ENCODE data around the gene SDHA.
"Not testable (repeated sequence)": the region's sequence is repeated elsewhere in the genome, so short reads cannot be mapped to it uniquely, and the experiment has no call there.

SDHA gene

GRCh38 chr5:251538-251937 lies 33.4 kb downstream of the SDHA start:
- not testable (repeated sequence) for H3K27ac ChIP-seq; H3K9me3 ChIP-seq (ENCODE audit: severe bottlenecking); H3K27me3 ChIP-seq (ENCODE audit: insufficient read depth, low read depth, severe bottlenecking); DNase-seq; H3K4me3 ChIP-seq (ENCODE audit: low read depth, low read length)
- H3K36me3 ChIP-seq = peaks cover 25% of the 10 kb centered on the region

DNA sequence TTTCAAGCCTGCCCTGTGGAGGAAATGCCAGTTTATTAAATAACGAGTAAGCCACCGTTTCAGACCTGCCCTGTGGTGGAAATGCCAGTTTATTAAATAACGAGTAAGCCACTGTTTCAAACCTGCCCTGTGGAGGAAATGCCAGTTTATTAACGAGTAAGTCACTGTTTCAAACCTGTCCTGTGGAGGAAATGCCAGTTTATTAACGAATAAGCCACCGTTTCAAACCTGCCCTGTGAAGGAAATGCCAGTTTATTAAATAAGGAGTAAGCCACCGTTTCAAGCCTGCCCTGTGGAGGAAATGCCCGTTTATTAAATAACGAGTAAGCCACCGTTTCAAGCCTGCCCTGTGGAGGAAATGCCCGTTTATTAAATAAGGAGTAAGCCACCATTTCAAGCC lies 33.9 kb downstream of the SDHA start:
- not testable (repeated sequence) for H3K4me3 ChIP-seq (ENCODE audit: low read depth, low read length); H3K9me3 ChIP-seq (ENCODE audit: severe bottlenecking); H3K27ac ChIP-seq; H3K27me3 ChIP-seq (ENCODE audit: insufficient read depth, low read depth, severe bottlenecking); DNase-seq
- peaks cover 27% of the 10 kb centered on the region for H3K36me3 ChIP-seq

DNA sequence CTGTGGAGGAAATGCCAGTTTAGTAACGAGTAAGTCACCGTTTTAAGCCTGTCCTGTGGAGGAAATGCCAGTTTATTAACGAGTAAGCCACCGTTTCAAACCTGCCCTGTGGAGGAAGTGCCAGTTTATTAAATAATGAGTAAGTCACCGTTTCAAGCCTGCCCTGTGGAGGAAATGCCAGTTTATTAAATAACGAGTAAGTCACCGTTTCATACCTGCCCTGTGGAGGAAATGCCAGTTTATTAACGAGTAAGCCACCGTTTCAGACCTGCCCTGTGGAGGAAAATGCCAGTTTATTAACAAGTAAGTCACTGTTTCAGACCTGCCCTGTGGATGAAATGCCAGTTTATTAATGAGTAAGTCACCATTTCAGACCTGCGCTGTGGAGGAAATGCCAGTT lies 34.4 kb downstream of the SDHA start:
- Histone ChIP-seq H3K9me3 (ENCODE audit: severe bottlenecking) (no peaks in the 10 kb centered on the region), H3K27ac (no peak overlapping the region), H3K27me3 (ENCODE audit: insufficient read depth, low read depth, severe bottlenecking) (no peaks in the 10 kb centered on the region), H3K4me3 (ENCODE audit: low read depth, low read length) (no peak overlapping the region), H3K36me3 (peaks cover 30% of the 10 kb centered on the region)
- TF ChIP-seq, protein P1, sequence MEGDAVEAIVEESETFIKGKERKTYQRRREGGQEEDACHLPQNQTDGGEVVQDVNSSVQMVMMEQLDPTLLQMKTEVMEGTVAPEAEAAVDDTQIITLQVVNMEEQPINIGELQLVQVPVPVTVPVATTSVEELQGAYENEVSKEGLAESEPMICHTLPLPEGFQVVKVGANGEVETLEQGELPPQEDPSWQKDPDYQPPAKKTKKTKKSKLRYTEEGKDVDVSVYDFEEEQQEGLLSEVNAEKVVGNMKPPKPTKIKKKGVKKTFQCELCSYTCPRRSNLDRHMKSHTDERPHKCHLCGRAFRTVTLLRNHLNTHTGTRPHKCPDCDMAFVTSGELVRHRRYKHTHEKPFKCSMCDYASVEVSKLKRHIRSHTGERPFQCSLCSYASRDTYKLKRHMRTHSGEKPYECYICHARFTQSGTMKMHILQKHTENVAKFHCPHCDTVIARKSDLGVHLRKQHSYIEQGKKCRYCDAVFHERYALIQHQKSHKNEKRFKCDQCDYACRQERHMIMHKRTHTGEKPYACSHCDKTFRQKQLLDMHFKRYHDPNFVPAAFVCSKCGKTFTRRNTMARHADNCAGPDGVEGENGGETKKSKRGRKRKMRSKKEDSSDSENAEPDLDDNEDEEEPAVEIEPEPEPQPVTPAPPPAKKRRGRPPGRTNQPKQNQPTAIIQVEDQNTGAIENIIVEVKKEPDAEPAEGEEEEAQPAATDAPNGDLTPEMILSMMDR (IDR thresholded peaks at IDR 0.05; ENCODE audit: low read depth, low read length) = no peak
- no peak for DNase-seq

DNA sequence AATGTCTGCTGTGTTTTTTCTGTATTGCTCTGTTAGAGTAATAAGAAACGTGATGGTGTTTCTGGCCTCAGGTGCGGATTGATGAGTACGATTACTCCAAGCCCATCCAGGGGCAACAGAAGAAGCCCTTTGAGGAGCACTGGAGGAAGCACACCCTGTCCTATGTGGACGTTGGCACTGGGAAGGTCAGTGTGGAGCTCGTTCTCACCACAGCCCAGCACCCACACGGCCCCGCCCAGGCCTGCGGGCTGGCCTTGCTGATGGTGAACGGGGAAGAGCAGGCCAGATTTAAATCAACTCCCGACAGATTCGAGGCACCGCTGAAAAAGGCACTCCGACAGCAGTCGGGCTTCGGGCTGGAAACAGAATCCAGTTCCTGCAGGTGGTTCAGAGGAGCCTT lies 36.2 kb downstream of the SDHA start:
- DNase-seq = not testable (repeated sequence)
- H3K36me3 ChIP-seq = peaks cover 19% of the 10 kb centered on the region

DNA sequence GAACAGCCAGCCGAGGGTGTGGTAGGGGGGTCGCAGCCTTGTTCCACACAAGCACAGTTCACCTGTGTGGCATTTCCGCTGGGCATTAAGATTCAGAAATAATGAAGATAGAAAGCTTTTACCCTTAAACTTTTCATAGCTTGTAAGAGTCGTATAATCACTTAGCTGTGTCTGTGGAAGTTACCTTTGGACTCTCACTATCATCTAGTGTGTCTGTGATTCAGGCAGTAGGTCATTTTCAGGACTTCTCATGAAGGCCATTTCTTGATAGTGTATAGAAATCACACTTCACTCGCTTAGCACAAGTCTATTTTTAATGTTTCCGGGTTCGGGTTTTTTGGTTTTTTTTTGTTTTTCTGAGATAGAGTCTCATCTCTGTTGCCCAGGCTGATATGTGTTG lies 37.0 kb downstream of the SDHA start:
- not testable (repeated sequence) for H3K27me3 ChIP-seq (ENCODE audit: insufficient read depth, low read depth, severe bottlenecking); H3K4me3 ChIP-seq (ENCODE audit: low read depth, low read length); H3K9me3 ChIP-seq (ENCODE audit: severe bottlenecking); H3K27ac ChIP-seq; DNase-seq
- peaks cover 19% of the 10 kb centered on the region for H3K36me3 ChIP-seq

More for the DNA sequence above, 36.2 kb downstream of the SDHA start:
- not testable (repeated sequence) for H3K27ac ChIP-seq; H3K9me3 ChIP-seq (ENCODE audit: severe bottlenecking); H3K4me3 ChIP-seq (ENCODE audit: low read depth, low read length); H3K27me3 ChIP-seq (ENCODE audit: insufficient read depth, low read depth, severe bottlenecking)

DNA sequence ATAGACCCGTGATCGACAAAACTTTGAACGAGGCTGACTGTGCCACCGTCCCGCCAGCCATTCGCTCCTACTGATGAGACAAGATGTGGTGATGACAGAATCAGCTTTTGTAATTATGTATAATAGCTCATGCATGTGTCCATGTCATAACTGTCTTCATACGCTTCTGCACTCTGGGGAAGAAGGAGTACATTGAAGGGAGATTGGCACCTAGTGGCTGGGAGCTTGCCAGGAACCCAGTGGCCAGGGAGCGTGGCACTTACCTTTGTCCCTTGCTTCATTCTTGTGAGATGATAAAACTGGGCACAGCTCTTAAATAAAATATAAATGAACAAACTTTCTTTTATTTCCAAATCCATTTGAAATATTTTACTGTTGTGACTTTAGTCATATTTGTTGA lies 38.2 kb downstream of the SDHA start:
- H3K36me3 ChIP-seq = peaks cover 18% of the 10 kb centered on the region
- H3K27ac ChIP-seq; H3K4me3 ChIP-seq (ENCODE audit: low read depth, low read length); H3K27me3 ChIP-seq (ENCODE audit: insufficient read depth, low read depth, severe bottlenecking); H3K9me3 ChIP-seq (ENCODE audit: severe bottlenecking); DNase-seq: not testable (repeated sequence)

- Histone ChIP-seq H3K36me3 (peaks cover 16% of the 10 kb centered on the region), H3K4me3 (ENCODE audit: low read depth, low read length) (no peak overlapping the region), H3K27me3 (ENCODE audit: insufficient read depth, low read depth, severe bottlenecking) (no peaks in the 10 kb centered on the region), H3K27ac (no peak overlapping the region), H3K9me3 (ENCODE audit: severe bottlenecking) (no peaks in the 10 kb centered on the region)
- DNase-seq = no peak
- TF ChIP-seq, protein P1 (IDR thresholded peaks at IDR 0.05; ENCODE audit: low read depth, low read length) = no peak
Observed at GRCh38 chr5:257148-257547, 39.0 kb downstream of the SDHA start.

DNA sequence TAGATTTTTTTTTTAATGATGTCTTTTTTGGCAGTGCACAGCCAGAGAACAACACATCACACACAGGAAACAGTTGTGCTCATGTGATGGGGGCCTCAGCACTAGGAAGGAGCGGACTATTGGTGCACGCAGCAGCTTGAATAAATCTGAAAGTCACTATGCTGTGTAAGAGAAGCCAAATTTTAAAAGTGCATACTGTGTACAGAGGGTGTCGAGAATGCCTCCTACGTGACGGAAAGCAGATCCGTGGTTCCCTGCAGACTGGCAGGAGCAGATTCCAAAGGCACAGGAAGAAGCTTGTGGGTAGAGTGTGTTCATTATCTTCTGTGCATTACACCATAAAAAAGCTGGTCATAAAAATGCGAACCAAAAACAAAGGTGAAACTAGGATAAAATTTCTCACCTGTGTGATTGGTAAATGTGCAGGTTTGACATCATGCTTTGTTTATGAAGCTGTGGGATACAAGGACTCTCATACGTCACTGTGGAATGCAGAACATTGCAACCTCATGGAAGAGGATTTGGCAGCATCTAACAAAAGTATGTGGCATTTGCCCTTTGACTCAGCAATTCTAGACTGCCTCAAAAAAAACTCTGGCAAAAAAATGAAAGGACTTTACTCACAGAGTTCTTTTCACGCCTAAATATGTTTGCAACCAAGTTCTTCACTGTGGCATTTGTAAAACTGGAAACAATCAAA lies 45.3 kb downstream of the SDHA start:
- H3K27me3 ChIP-seq (ENCODE audit: insufficient read depth, low read depth, severe bottlenecking); H3K9me3 ChIP-seq (ENCODE audit: severe bottlenecking); H3K27ac ChIP-seq; DNase-seq; H3K4me3 ChIP-seq (ENCODE audit: low read depth, low read length): not testable (repeated sequence)
- peaks cover 24% of the 10 kb centered on the region for H3K36me3 ChIP-seq

DNA sequence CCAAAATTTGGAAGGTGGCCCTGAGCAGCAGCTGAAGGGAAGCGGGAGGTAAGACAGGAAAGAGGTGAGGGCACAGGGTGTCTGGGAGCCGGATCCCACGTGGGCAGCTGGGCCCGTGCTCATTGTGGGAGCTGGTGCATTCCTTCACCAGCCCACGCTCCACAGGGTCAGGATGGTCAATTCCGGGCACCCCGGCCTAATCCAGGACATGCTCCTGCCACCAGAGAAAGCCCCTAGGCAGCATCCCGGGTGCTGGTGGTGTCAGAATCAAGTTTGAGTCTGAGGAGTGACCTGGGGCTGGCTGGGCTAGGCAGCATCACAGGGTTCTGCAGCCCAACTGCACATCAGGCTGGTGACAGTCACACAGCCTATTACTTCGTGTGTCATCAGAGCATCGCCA lies 46.2 kb downstream of the SDHA start:
- H3K27ac ChIP-seq = no peak overlapping the region
- TF ChIP-seq, protein P1 (IDR thresholded peaks at IDR 0.05; ENCODE audit: low read depth, low read length) = no peak
- H3K9me3 ChIP-seq (ENCODE audit: severe bottlenecking) = no peaks in the 10 kb centered on the region
- no peak for DNase-seq
- no peak overlapping the region for H3K4me3 ChIP-seq (ENCODE audit: low read depth, low read length)
- no peaks in the 10 kb centered on the region for H3K27me3 ChIP-seq (ENCODE audit: insufficient read depth, low read depth, severe bottlenecking)
- peaks cover 24% of the 10 kb centered on the region for H3K36me3 ChIP-seq

DNA sequence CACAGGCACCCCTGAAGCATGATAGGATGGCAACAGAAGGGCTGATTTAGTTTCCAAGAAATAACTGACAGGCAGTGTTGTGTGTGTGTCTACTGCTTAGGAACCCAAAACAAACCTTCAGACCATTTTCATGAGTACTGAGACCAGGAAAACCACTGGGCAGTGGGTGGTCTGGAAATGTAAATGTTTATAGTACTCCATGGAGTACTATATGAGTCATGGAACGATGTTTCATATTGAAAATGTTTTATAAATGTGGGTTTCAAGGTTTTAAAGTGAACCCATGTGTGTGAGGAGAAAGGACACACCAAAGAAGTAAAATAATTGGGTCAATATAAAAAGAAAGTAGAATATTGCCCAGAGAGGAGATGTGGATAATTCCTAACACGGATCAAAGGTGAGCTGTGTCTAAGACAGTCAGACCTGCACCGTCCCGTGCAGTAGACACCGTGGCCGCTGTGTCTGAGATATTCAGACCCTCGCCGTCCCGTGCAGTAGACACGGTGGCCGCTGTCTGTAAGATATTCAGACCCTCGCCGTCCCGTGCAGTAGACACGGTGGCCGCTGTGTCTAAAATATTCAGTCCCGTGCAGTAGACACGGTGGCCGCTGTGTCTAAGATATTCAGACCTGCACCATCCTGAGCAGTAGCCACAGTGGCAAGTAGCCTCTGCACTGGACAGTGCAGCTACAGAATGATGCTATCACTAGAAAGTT lies 48.3 kb downstream of the SDHA start:
- H3K27ac ChIP-seq = not testable (repeated sequence)
- peaks cover 24% of the 10 kb centered on the region for H3K36me3 ChIP-seq

More for the DNA sequence above, 48.3 kb downstream of the SDHA start:
- DNase-seq; H3K27me3 ChIP-seq (ENCODE audit: insufficient read depth, low read depth, severe bottlenecking); H3K9me3 ChIP-seq (ENCODE audit: severe bottlenecking); H3K4me3 ChIP-seq (ENCODE audit: low read depth, low read length): not testable (repeated sequence)
